ENCODE measurements around the gene DEPDC4.

Gene DEPDC4

GRCh38 chr12:100258127-100258526, 8.8 kb downstream of the DEPDC4 start:
- no peak for TF ChIP-seq CTCF (conservative IDR thresholded peaks at IDR 0.05; ENCODE audit: low read depth, low read length)
- no peak for DNase-seq (ENCODE audit: low read depth)
- no peak overlapping the region for H3K4me3 ChIP-seq (ENCODE audit: low read depth, low read length)

- TF ChIP-seq CTCF (conservative IDR thresholded peaks at IDR 0.05; ENCODE audit: low read depth, low read length) = no peak
- H3K4me3 ChIP-seq (ENCODE audit: low read depth, low read length) = no peak overlapping the region
- no peak for DNase-seq (ENCODE audit: low read depth)
These were observed 12.0 kb downstream of the DEPDC4 start for GRCh38 chr12:100254876-100255275.

- no peak for TF ChIP-seq CTCF (conservative IDR thresholded peaks at IDR 0.05; ENCODE audit: low read depth, low read length)
- no peak overlapping the region for H3K4me3 ChIP-seq (ENCODE audit: low read depth, low read length)
- no peak for DNase-seq (ENCODE audit: low read depth)
These were observed 13.4 kb downstream of the DEPDC4 start for GRCh38 chr12:100253437-100253836.

- no peak for TF ChIP-seq CTCF (conservative IDR thresholded peaks at IDR 0.05; ENCODE audit: low read depth, low read length)
- H3K4me3 ChIP-seq (ENCODE audit: low read depth, low read length) = no peak overlapping the region
- no peak for DNase-seq (ENCODE audit: low read depth)
These were observed 15.0 kb downstream of the DEPDC4 start for GRCh38 chr12:100251917-100252316.

GRCh38 chr12:100249941-100250340, 16.9 kb downstream of the DEPDC4 start:
- no peak for DNase-seq (ENCODE audit: low read depth)
- H3K4me3 ChIP-seq (ENCODE audit: low read depth, low read length) = no peak overlapping the region
- no peak for TF ChIP-seq CTCF (conservative IDR thresholded peaks at IDR 0.05; ENCODE audit: low read depth, low read length)

GRCh38 chr12:100248886-100249285, 18.0 kb downstream of the DEPDC4 start:
- TF ChIP-seq CTCF (conservative IDR thresholded peaks at IDR 0.05; ENCODE audit: low read depth, low read length) = no peak
- no peak overlapping the region for H3K4me3 ChIP-seq (ENCODE audit: low read depth, low read length)
- peak; percentile 41 for DNase-seq (ENCODE audit: low read depth)

- no peak overlapping the region for H3K4me3 ChIP-seq (ENCODE audit: low read depth, low read length)
- no peak for DNase-seq (ENCODE audit: low read depth)
- no peak for TF ChIP-seq CTCF (conservative IDR thresholded peaks at IDR 0.05; ENCODE audit: low read depth, low read length)
These were observed 19.1 kb downstream of the DEPDC4 start for GRCh38 chr12:100247765-100248164.
